H1 (cell line): ENCODE results near the gene HRCT1. TPM values are rescaled to one million over a fixed set of nuclear protein-coding genes. Genes with fewer than 3 reads are reported as not detected.

ENCODE experiments used
- BACH1 ChIP-seq: IDR thresholded peaks from 2 replicates; pipeline ENCODE4 v1.6.1; 2012; ENCODE audit warnings: low read length, improper control_type of control experiment
- CHD7 ChIP-seq: fragments of 300-600 bp; sonication (generic); IDR thresholded peaks from 2 replicates; pipeline ENCODE4 v1.7.1; 2012; ENCODE audit warnings: low read length, moderate library complexity, mild to moderate bottlenecking, inconsistent platforms; ENCODE audit not compliant: insufficient replicate concordance
- HDAC2 ChIP-seq, 2 experiments: fragments of 300-600 bp in 1 of 2; sonication (generic) in 1 of 2; IDR thresholded peaks; 2 replicates each; pipeline ENCODE4 v1.6.1; 2011 to 2012; ENCODE audit warnings: low read depth in 2 of 2, low read length in 2 of 2, mild to moderate bottlenecking in 2 of 2, moderate library complexity in 2 of 2, borderline replicate concordance in 1 of 2, inconsistent platforms in 1 of 2
- JUND ChIP-seq: IDR thresholded peaks from 2 replicates; pipeline ENCODE4 v1.6.1; 2011; ENCODE audit warnings: mild to moderate bottlenecking, improper control_type of control experiment, low read length
- KDM1A ChIP-seq: fragments of 200-600, 300-600 bp; sonication (generic); IDR thresholded peaks from 2 replicates; pipeline ENCODE4 v1.7.1; 2016; ENCODE audit warnings: mild to moderate bottlenecking, low read length, borderline replicate concordance
- RAD21 ChIP-seq, 2 experiments: IDR thresholded peaks in 1 of 2; conservative IDR thresholded peaks in 1 of 2; 2 replicates each; pipeline ENCODE4 v1.6.1; 2011; ENCODE audit warnings: low read depth in 2 of 2, low read length in 2 of 2, improper control_type of control experiment in 1 of 2, inconsistent platforms in 1 of 2, mild to moderate bottlenecking in 1 of 2, moderate library complexity in 1 of 2
- RFX5 ChIP-seq: IDR thresholded peaks from 2 replicates; pipeline ENCODE4 v1.6.1; 2011; ENCODE audit warnings: low read depth, low read length, improper control_type of control experiment, borderline replicate concordance
- SIN3A ChIP-seq, 2 experiments: IDR thresholded peaks in 1 of 2; conservative IDR thresholded peaks in 1 of 2; 2 replicates each; pipeline ENCODE4 v1.6.1; 2011 to 2012; ENCODE audit warnings: low read length in 2 of 2, improper control_type of control experiment in 1 of 2, low read depth in 1 of 2, mild to moderate bottlenecking in 1 of 2
- SP4 ChIP-seq: IDR thresholded peaks from 2 replicates; pipeline ENCODE4 v1.6.1; 2012; ENCODE audit warnings: low read length, inconsistent platforms
- SRF ChIP-seq: IDR thresholded peaks from 2 replicates; pipeline ENCODE4 v1.6.1; 2011; ENCODE audit warnings: mild to moderate bottlenecking, low read depth, low read length, moderate library complexity
- SUZ12 ChIP-seq: fragments of 200-600 bp; sonication (generic); IDR thresholded peaks from 2 replicates; pipeline ENCODE4 v1.6.1; 2012; ENCODE audit warnings: mild to moderate bottlenecking, inconsistent platforms, low read length, moderate library complexity, mixed read lengths
- polyA plus RNA-seq, 7 experiments: library from polyadenylated mRNA; depleted of rRNA in 3 of 7; stranded (reverse) in 5 of 7; unstranded in 2 of 7; fragments of >200 nt in 5 of 7; fragments of 200-250 nt in 2 of 7; gene quantifications; 1 replicate in 5 of 7; 2 replicates in 1 of 7; 4 replicates in 1 of 7; pipeline versions ENCODE4 v1.2.1 to v1.2.3, GENCODE V29; 2011 to 2013; ENCODE audit warnings: missing spikeins in 2 of 7, mixed read lengths in 2 of 7
- total RNA-seq: library from RNA; stranded (reverse); fragmentation: NEBNext Ultra II Directional; extraction: Animal tissue kit (Norgen Biotek cat#: 25700); gene quantifications from 2 replicates; pipeline ENCODE4 v1.2.1, GENCODE V29; 2021

Gene HRCT1
- total and polyA plus RNA-seq, 2 of the 8 experiments (the other 6 are each of a cell fraction or from before 2014, with no cell fraction given), result not detected

GRCh38 chr9:35903049-35903448 is 3.0 kb upstream of the HRCT1 start (continued):
- TF ChIP-seq CHD7 (no peak), KDM1A (no peak), RFX5 (no peak), JUND (no peak), SUZ12 (no peak), SRF (no peak), BACH1 (no peak), HDAC2 (IDR thresholded peaks at IDR 0.05; ENCODE audit: borderline replicate concordance in 1 of 2, low read depth in 2 of 2, low read length in 2 of 2) (no peak), RAD21 (IDR thresholded peaks at IDR 0.05 in 1 of 2, conservative IDR thresholded peaks at IDR 0.05 in 1 of 2; ENCODE audit: low read depth in 2 of 2, low read length in 2 of 2) (peak; percentile 68 to 72), SIN3A (conservative IDR thresholded peaks at IDR 0.05 in 1 of 2, IDR thresholded peaks at IDR 0.05 in 1 of 2; ENCODE audit: low read depth in 1 of 2, low read length in 2 of 2) (0 out of 4 replicates have a peak, but pooled peaks of 1 of the 2 experiments have one; percentile 41), SP4 (no peak)
